Measurements from ENCODE around the gene KLF16. TPM values are rescaled to one million over a fixed set of nuclear protein-coding genes. Genes with fewer than 3 reads are reported as not detected.
A peak's percentile ranks its signal among the peaks of the same experiment; 100 is the strongest.
"Not testable (repeated sequence)": the region's sequence is repeated elsewhere in the genome, so short reads cannot be mapped to it uniquely, and the experiment has no call there.

The KLF16 gene
- total RNA-seq, 1 donor from 2014 or later = 5.3 TPM

GRCh38 chr19:1888385-1888784 is 25.0 kb upstream of the KLF16 start:
- Histone ChIP-seq H3K36me3 (ENCODE audit: control insufficient read depth, insufficient read depth, low read length) (no peaks in the 10 kb centered on the region), H3K4me3 (ENCODE audit: low read depth, low read length) (no peak overlapping the region), H3K27me3 (ENCODE audit: control insufficient read depth, insufficient read depth, low read length) (no peaks in the 10 kb centered on the region)
- DNase-seq (ENCODE audit: low read depth) (no peak), FAIRE-seq (no peak)
- TF ChIP-seq CTCF (IDR thresholded peaks at IDR 0.05; ENCODE audit: insufficient read depth, low read length, severe bottlenecking) = no peak

GRCh38 chr19:1886360-1886759 is 23.0 kb upstream of the KLF16 start:
- not testable (repeated sequence) for DNase-seq (ENCODE audit: low read depth); H3K27me3 ChIP-seq (ENCODE audit: control insufficient read depth, insufficient read depth, low read length); H3K4me3 ChIP-seq (ENCODE audit: low read depth, low read length); FAIRE-seq; H3K36me3 ChIP-seq (ENCODE audit: control insufficient read depth, insufficient read depth, low read length)

GRCh38 chr19:1885398-1886119 is 22.2 kb upstream of the KLF16 start, which contains the start of gene ABHD17A:
Gene ABHD17A, minus strand, starts transcription at chr19:1885496. Its CDS starts 3,930 bp downstream, at chr19:1881566.
- peak within 1 kb of the TSS; percentile 97 for H3K4me3 ChIP-seq (ENCODE audit: low read depth, low read length)
- not testable (repeated sequence) for FAIRE-seq; H3K36me3 ChIP-seq (ENCODE audit: control insufficient read depth, insufficient read depth, low read length); H3K27me3 ChIP-seq (ENCODE audit: control insufficient read depth, insufficient read depth, low read length)
- DNase-seq (ENCODE audit: low read depth) = peak; percentile 73

GRCh38 chr19:1884719-1885334 is 21.4 kb upstream of the KLF16 start:
- H3K27me3 ChIP-seq (ENCODE audit: control insufficient read depth, insufficient read depth, low read length) = no peaks in the 10 kb centered on the region
- FAIRE-seq (no peak), DNase-seq (ENCODE audit: low read depth) (no peak)
- peak overlapping the region; percentile 97 for H3K4me3 ChIP-seq (ENCODE audit: low read depth, low read length)
- no peak for TF ChIP-seq CTCF (IDR thresholded peaks at IDR 0.05; ENCODE audit: insufficient read depth, low read length, severe bottlenecking)
- H3K36me3 ChIP-seq (ENCODE audit: control insufficient read depth, insufficient read depth, low read length) = peaks cover 9% of the 10 kb centered on the region

GRCh38 chr19:1884291-1884718 is 20.9 kb upstream of the KLF16 start:
- peaks cover 9% of the 10 kb centered on the region for H3K36me3 ChIP-seq (ENCODE audit: control insufficient read depth, insufficient read depth, low read length)
- FAIRE-seq = no peak
- no peak for TF ChIP-seq CTCF (IDR thresholded peaks at IDR 0.05; ENCODE audit: insufficient read depth, low read length, severe bottlenecking)
- DNase-seq (ENCODE audit: low read depth) = no peak
- H3K4me3 ChIP-seq (ENCODE audit: low read depth, low read length) = peak overlapping the region; percentile 97
- H3K27me3 ChIP-seq (ENCODE audit: control insufficient read depth, insufficient read depth, low read length) = no peaks in the 10 kb centered on the region

GRCh38 chr19:1883784-1884183 is 20.4 kb upstream of the KLF16 start:
- Histone ChIP-seq H3K36me3 (ENCODE audit: control insufficient read depth, insufficient read depth, low read length) (peaks cover 9% of the 10 kb centered on the region), H3K27me3 (ENCODE audit: control insufficient read depth, insufficient read depth, low read length) (no peaks in the 10 kb centered on the region), H3K4me3 (ENCODE audit: low read depth, low read length) (peak overlapping the region; percentile 97)
- DNase-seq (ENCODE audit: low read depth) (no peak), FAIRE-seq (no peak)
- TF ChIP-seq CTCF (IDR thresholded peaks at IDR 0.05; ENCODE audit: insufficient read depth, low read length, severe bottlenecking) = no peak

All from bronchial epithelial cell (primary cell).